Caco-2 (cell line): ENCODE data around the gene MEIOC. TPM values are rescaled to one million over a fixed set of nuclear protein-coding genes. Genes with fewer than 3 reads are reported as not detected.

Experiments
- BruUV-seq: library from RNA; stranded (reverse); fragments of 400-500 nt; replicated peaks from 2 replicates; lab custom pipeline; 2021; lab: Mats Ljungman, UMichigan
- CTCF ChIA-PET: fragments of 300-600 bp; sonication (Branson Sonifier 250); formaldehyde crosslinking; loops from one replicate; lab custom pipeline; 2022; ENCODE audit warnings: antibody characterized with exemption; lab: Charles Lee
- POLR2A ChIA-PET: fragments of 300-600 bp; sonication (Branson Sonifier 250); formaldehyde crosslinking; loops from one replicate; lab custom pipeline; 2022; ENCODE audit warnings: antibody characterized with exemption; lab: Charles Lee
- DNase-seq, 2 experiments: peaks; one replicate each; pipeline versions ENCODE4 v3.0.0 to v3.0.0-alpha.2; 2020 to 2022
- H3K27me3 ChIP-seq: replicated peaks from 2 replicates; pipeline ENCODE4 v1.6.0; 2011; ENCODE audit warnings: low read length; ENCODE audit not compliant: control insufficient read depth, insufficient read depth
- H3K36me3 ChIP-seq: 2 replicates; pipeline ENCODE4 v1.5.1; 2011; ENCODE audit warnings: low read length; ENCODE audit not compliant: control insufficient read depth, insufficient read depth
- H3K4me1 ChIP-seq: fragments of 250-450 bp; sonication (Bioruptor Pico); 2 replicates; pipeline ENCODE4 v1.5.1; 2020; ENCODE audit warnings: mild to moderate bottlenecking
- H3K4me3 ChIP-seq: 2 replicates; pipeline ENCODE4 v1.5.1; 2011; ENCODE audit warnings: low read depth, mild to moderate bottlenecking, control low read depth, low read length
- H3K9me3 ChIP-seq: fragments of 250-450 bp; sonication (Bioruptor Pico); 2 replicates; pipeline ENCODE4 v1.5.1; 2020; ENCODE audit warnings: mild to moderate bottlenecking, moderate library complexity
- H3K27ac Mint-ChIP-seq: one replicate; pipeline ENCODE4 v1.8.0; 2022; ENCODE audit warnings: mixed read lengths; ENCODE audit not compliant: unreplicated experiment
- H3K27me3 Mint-ChIP-seq: one replicate; pipeline ENCODE4 v1.8.0; 2022; ENCODE audit warnings: mixed read lengths; ENCODE audit not compliant: insufficient read depth, unreplicated experiment
- H3K36me3 Mint-ChIP-seq: one replicate; pipeline ENCODE4 v1.8.0; 2022; ENCODE audit warnings: mild to moderate bottlenecking, mixed read lengths; ENCODE audit not compliant: insufficient read depth, unreplicated experiment
- H3K4me1 Mint-ChIP-seq: one replicate; pipeline ENCODE4 v1.8.0; 2022; ENCODE audit warnings: low read depth, mixed read lengths; ENCODE audit not compliant: unreplicated experiment
- H3K4me3 Mint-ChIP-seq: one replicate; pipeline ENCODE4 v1.8.0; 2022; ENCODE audit warnings: mild to moderate bottlenecking, moderate library complexity, mixed read lengths; ENCODE audit not compliant: unreplicated experiment
- H3K9me3 Mint-ChIP-seq: one replicate; pipeline ENCODE4 v1.8.0; 2022; ENCODE audit warnings: mixed read lengths; ENCODE audit not compliant: unreplicated experiment
- CTCF ChIP-seq, 2 experiments: fragments of 200-600 bp in 1 of 2; IDR thresholded peaks; 1 replicate in 1 of 2; 2 replicates in 1 of 2; pipeline versions ENCODE4 v1.5.1 to v1.8.0; 2011 to 2022; ENCODE audit warnings: antibody characterized with exemption in 1 of 2, control low read depth in 1 of 2, inconsistent platforms in 1 of 2, low read depth in 1 of 2, low read length in 1 of 2, mild to moderate bottlenecking in 1 of 2, moderate library complexity in 1 of 2; ENCODE audit not compliant: insufficient read depth in 1 of 2, severe bottlenecking in 1 of 2, unreplicated experiment in 1 of 2
- intact Hi-C: fragments of 100-400 bp; cut with micrococcal nuclease; formaldehyde crosslinking; loops from one replicate; pipeline ENCODE4 v1.10.0; 2022; ENCODE audit not compliant: unreplicated experiment
- total RNA-seq: library from RNA; stranded (reverse); gene quantifications from 2 replicates; pipeline ENCODE4 v1.2.3, GENCODE V29; 2022

MEIOC gene
- total RNA-seq, 1 experiment from 2014 or later = not detected

GRCh38 chr17:44707755-44708400, 51.6 kb downstream of the MEIOC start:
- Histone ChIP-seq H3K36me3 (no peaks in the 10 kb centered on the region), H3K4me1 (peaks cover 14% of the 10 kb centered on the region; the same call in 1 of the 2 replicates), H3K9me3 (no peaks in the 10 kb centered on the region), H3K27me3 (no peaks in the 10 kb centered on the region), H3K4me3 (peak overlapping the region; percentile 85)
- peaks cover 5% of the 10 kb centered on the region for H3K36me3 Mint-ChIP-seq
- TSS peak; percentile 90 for BruUV-seq
- POLR2A ChIA-PET = interaction anchor here (0.6 to 1.1 kb wide), 2 partner anchors 260 to 509 kb away, joined by 5 to 6 read pairs; partner anchors contain the start of gene C1QL1
- intact Hi-C loops = loop anchor here (1.0 kb wide), 1 partner anchor 17 kb away; no protein-coding TSS in a partner anchor
- no peak overlapping the region for H3K27ac Mint-ChIP-seq
- no peak for TF ChIP-seq CTCF (IDR thresholded peaks at IDR 0.05; ENCODE audit: insufficient read depth in 1 of 2, low read depth in 1 of 2, low read length in 1 of 2, severe bottlenecking in 1 of 2, unreplicated experiment in 1 of 2)
- no peak for DNase-seq
- no peaks in the 10 kb centered on the region for H3K27me3 Mint-ChIP-seq
- CTCF ChIA-PET = interaction anchor here (0.5 to 1.6 kb wide), 5 partner anchors 17 to 490 kb away, joined by 3 to 7 read pairs (median 3); partner anchors contain the start of genes CCDC43 and HEXIM1
- no peaks in the 10 kb centered on the region for H3K4me1 Mint-ChIP-seq
- H3K9me3 Mint-ChIP-seq = no peaks in the 10 kb centered on the region
- H3K4me3 Mint-ChIP-seq = no peak overlapping the region

GRCh38 chr17:44708401-44709263, 52.4 kb downstream of the MEIOC start, which contains the start of gene DBF4B:
DBF4B (plus strand) TSS chr17:44708665; CDS start chr17:44708821, 156 bp downstream.
- H3K4me1 ChIP-seq = peaks cover 14% of the 10 kb centered on the region; the same call in 1 of the 2 replicates
- no peaks in the 10 kb centered on the region for H3K9me3 Mint-ChIP-seq
- ChIA-PET CTCF (interaction anchor here (0.6 to 1.6 kb wide), 4 partner anchors 18 to 490 kb away, joined by 3 to 7 read pairs (median 3); partner anchors contain the start of genes CCDC43 and HEXIM1), POLR2A (interaction anchor here (0.6 to 1.1 kb wide), 2 partner anchors 20 to 260 kb away, joined by 3 to 5 read pairs; partner anchors contain the start of gene C1QL1)
- DNase-seq = peak; percentile 90 to 91
- no peaks in the 10 kb centered on the region for H3K9me3 ChIP-seq
- H3K36me3 ChIP-seq = no peaks in the 10 kb centered on the region
- no peak within 1 kb of the TSS for H3K4me3 Mint-ChIP-seq
- H3K27me3 Mint-ChIP-seq = no peaks in the 10 kb centered on the region
- intact Hi-C loops = loop anchor here (1.0 kb wide), 1 partner anchor 17 kb away; no protein-coding TSS in a partner anchor
- H3K4me3 ChIP-seq = peak within 1 kb of the TSS; percentile 85
- no peak for TF ChIP-seq CTCF (IDR thresholded peaks at IDR 0.05; ENCODE audit: insufficient read depth in 1 of 2, low read depth in 1 of 2, low read length in 1 of 2, severe bottlenecking in 1 of 2, unreplicated experiment in 1 of 2)
- no peaks in the 10 kb centered on the region for H3K27me3 ChIP-seq
- no peak within 1 kb of the TSS for H3K27ac Mint-ChIP-seq
- peaks cover 5% of the 10 kb centered on the region for H3K36me3 Mint-ChIP-seq
- H3K4me1 Mint-ChIP-seq = no peaks in the 10 kb centered on the region
- no TSS peak for BruUV-seq

- ChIA-PET POLR2A (no interaction called here), CTCF (interaction anchor here (0.5 kb wide), 1 partner anchor 21 kb away, joined by 4 read pairs; no protein-coding TSS in a partner anchor)
- Histone ChIP-seq H3K9me3 (no peaks in the 10 kb centered on the region), H3K27me3 (no peaks in the 10 kb centered on the region), H3K4me1 (no peaks in the 10 kb centered on the region), H3K36me3 (no peaks in the 10 kb centered on the region), H3K4me3 (no peak overlapping the region)
- no peak for DNase-seq
- Mint-ChIP-seq H3K9me3 (no peaks in the 10 kb centered on the region), H3K27me3 (no peaks in the 10 kb centered on the region), H3K36me3 (peaks cover 48% of the 10 kb centered on the region), H3K27ac (no peak overlapping the region), H3K4me3 (no peak overlapping the region), H3K4me1 (no peaks in the 10 kb centered on the region)
- intact Hi-C loops = no loop called here
- no TSS peak for BruUV-seq
- no peak for TF ChIP-seq CTCF (IDR thresholded peaks at IDR 0.05; ENCODE audit: insufficient read depth in 1 of 2, low read depth in 1 of 2, low read length in 1 of 2, severe bottlenecking in 1 of 2, unreplicated experiment in 1 of 2)
These were observed 63.2 kb downstream of the MEIOC start for GRCh38 chr17:44719444-44719843.
